NCI-H2227 (cell line): ENCODE measurements around the gene GALNT2.
A peak's percentile ranks its signal among the peaks of the same experiment; 100 is the strongest.

ENCODE experiments used
- DNase-seq: peaks from one replicate; lab custom pipeline; 2025; ENCODE audit not compliant: unreplicated experiment; lab: John Stamatoyannopoulos, UW

GALNT2 gene

DNA sequence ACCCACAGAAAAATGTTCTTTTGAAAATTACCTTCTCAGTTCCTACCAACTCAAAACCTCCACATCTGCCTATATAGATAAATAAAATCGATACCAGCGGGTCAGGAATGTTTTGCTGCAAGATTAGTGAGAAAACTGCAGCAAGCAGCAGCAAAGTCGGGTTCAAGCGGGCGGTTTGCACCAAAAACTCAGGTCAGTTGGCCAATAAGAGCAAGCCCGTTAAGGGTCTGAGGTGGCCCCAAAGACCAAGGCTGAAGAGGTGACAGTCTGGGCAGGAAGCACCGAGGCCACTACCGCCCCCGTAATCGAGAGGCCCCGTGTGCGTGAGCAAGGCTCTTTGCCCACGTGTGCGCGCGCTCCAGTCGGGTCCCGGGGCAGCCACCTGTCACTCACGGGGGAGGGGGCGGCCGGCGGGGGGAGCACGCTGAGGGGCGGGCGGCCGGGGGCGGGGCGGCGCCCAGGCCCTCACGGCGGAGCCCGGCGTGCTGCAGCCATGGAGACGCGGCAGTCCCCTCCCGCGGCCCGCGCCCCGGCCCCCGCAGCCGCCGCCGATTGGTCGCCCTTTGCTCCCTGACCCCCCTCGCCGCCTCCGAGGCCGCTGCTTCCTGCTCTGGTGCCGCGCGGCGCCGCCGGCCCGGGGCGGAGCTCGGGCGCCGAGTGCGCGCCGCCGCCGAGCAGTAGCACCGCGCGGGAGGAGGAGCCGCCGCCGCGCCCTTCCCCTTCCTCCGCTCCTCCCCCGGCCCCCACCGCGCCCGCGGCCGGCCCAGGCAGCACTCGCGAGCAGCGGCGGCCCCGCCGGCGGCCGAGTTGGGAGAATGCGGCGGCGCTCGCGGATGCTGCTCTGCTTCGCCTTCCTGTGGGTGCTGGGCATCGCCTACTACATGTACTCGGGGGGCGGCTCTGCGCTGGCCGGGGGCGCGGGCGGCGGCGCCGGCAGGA is at the start of gene GALNT2:
Gene GALNT2, plus strand, starts transcription at position 773 of the 939 bp plus-strand sequence. Its CDS starts 43 bp downstream, at position 816.
- DNase-seq: peak; percentile 92

DNA sequence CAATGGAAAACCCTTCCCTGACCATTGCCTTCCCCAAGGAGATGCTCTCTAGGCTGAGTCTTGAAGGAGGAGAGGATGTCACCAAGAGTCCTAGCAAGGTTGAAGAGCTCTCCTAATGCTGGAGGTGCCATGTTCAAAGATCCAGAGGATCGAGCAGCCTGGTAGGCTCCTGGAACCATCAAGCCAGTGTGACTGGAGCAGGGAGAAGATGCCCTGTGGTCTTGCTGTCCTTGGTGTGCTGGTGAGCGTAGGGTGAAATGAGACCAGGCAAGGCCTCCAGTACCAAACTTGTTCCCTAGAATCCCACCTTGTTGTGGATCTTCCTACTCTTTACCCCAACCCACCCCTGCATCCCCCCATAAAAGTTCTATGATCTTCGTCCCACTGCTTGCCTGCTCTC is 46.6 kb upstream of the GALNT2 start:
- no peak for DNase-seq

DNA sequence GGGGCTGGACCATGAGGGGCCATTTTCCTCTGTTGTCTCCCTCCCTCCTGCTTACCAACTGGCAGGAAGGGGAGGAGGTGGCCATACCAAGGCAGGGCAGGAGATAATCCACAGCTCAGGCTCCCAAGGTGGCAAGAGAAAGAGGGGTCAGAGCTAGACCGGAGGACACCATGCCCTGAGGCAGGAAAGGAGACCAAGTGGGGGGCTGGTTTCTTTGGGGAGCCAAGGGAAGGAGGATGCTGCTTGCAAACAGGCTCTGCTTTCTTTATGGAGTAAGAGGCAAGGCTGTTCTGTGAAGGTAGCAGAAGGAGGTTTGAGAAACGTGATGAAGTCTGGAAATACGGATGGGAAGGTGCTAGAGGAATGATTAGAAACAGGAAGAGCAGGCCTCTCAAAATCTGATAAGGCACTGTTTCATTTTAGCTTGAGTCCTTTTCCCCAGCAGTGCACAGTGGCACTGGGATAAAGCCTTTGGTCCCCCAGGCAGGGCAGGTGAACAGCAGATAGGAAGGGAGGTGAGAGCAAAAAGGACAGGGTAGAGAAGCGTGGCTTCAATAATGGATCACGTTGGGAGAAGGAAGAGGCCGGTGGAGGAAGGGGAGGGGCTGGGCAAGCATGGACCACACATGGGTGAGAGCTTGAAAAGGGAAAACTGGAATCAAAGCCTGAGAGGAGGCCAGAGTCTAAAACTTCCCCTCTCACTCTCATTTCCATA is 44.2 kb upstream of the GALNT2 start:
- no peak for DNase-seq

DNA sequence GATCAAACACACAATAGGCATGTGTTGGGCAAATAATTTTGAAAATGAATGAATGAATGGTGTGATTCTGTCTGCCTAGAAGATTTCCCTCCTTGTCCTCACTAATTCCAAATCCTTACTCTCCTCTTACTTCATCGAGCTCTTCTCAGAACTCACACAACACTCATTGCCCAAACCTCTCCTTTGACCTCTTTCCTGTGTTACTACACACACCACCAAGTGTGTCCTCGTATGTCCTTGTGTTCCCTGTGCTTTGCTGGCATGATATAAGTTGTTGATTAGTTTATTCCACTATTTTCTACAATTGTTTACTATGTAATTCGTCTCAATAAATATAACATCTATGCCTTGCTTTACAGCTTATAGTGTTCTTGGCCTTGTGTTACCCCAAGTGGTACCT is 41.4 kb upstream of the GALNT2 start:
- DNase-seq: no peak

DNA sequence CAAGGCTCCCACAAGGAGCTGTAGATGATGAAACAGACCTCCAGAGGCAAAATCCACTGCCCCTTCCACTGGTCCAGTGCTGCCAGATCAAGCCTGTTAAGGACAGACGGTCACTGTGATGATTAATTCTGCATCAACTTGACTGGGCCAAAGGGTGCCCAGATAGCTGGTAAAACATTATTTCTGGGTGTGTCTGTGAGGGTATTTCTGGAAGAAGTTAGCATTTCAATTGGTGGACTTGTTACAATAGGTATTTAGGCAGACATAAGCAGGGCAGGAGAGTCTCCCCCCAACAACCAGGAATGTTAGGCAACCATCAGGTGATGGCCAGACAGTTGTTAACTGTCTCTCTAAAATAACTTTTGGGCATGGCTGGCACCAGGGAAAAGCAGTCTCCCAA is 40.9 kb upstream of the GALNT2 start:
- no peak for DNase-seq

DNA sequence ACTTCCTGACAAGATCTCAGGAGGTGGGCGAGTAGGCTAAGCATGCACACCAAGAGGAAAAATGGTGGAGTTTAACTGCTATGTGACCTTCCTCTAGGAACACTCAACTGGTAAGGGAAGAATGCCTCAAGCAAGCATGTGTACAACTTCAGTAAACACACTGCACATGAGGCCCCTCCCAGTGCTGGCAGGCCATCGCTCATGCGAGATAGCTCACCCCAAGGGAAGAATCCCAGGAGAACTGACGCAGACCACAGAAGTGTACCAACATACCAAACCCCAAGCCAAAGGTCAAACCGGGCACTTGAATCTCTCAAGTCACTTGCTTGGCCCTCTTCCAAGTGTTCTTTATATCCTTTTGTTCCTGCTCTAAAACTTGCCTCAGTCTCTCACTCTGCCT is 40.5 kb upstream of the GALNT2 start:
- DNase-seq: no peak

DNA sequence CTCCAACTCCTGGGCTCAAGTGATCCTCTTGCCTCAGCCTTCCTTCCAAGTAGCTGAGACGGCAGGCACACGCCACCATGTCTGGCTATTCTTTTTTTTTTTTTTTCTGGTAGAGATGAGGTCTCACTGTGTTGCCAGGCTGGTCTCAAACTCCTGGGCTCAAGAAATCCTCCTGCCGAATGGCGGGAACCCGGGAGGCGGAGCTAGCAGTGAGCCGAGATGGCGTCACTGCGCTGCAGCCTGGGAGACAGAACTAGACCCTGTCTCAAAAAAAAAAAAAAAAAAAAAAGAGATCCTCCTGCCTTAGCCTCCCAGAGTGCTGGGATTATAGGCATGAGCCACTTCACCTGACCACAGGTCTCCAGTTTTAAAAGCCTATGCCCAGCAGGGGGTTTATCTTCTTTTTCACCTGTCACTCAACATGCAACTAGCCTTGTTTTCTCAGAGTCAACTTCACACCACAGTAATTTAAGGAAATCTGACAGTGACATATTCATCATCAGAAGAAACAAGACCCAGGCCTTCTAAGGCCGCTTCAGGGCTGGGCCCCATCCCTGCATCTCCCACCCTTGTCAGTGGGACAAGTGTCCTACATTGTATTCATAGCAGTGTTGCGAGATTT is 38.3 kb upstream of the GALNT2 start:
- no peak for DNase-seq

DNA sequence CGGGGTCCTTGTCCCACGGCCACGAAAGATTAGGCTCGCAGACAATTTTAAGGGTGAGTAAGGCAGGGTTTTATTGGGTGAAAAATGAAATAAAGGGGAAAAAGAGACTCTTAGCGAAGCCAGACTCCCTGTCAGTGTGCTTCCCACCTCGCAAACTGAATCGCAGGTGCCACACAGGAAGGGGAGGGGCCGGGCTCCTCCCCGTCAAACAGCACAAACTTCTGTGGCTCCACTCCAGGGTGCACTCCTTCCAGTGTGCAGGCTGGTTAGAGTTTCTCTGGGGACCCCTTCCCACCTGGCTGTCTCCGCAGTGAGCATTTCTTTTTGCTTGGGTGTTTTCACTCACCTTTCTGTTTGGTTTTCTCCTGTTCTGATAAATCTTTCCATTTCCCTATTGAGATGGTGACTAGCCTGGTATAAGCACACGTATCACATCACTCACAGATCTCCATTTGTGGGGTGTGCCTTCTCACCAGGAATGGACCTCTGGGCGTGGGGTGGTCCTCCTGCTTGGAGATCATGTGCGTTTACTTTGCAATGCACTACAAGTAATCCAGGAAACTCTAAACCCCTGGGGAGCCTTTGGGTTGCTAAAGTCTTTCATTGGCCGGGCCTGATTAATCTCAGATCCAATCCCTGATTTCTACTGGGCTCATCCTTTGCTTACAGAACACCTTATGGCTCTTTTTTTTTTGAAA is 37.6 kb upstream of the GALNT2 start:
- no peak for DNase-seq

DNA sequence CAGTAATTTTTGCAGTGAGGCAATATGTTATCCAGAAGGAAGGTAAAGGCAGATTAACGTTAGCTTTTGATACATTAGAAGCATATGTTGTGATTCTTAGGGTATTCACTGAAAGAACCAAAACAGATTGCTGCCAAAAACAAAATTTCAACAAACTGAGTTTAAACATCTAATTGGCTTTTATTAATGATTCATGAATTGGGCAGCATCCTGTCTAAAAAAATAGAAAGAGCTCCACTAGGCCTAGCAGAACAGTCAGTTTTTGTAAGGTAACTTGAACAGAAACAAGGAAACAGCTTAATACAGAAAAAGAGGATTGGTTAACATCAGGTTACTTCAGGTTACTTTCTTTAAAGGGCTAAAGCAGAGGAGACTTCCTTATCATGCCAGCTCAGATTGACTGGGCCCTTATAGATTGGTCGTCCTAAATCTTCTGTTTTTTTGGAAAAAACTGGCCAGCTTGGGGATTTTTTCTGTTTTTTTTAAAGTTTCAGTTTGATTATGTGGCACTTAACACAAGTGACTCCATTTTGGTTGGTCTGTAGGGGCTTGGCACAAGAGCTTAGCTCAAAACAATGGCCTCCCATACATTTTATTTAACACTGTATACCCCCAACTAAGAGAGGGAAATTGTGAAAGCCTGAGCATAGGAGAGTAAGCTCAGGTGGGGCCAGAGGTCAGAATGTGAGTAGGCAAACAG is 36.8 kb upstream of the GALNT2 start:
- DNase-seq: no peak

DNA sequence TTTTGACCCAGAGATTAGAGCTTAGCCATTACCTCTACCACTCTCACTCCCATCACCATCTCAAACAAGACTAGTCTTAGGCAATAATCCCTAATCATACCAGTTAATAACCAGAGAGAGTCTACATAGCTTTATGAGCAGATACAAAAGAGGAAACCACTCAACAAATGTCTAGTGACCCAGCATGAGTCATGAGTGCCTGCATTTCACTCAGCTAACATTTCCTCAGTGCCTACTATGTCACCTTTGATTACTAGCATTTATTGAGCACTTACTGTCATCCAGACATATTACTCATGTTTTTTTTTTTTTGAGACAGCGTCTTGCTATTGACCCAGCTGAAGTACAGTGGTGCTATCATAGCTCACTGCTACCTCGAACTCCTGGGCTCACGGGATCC is 35.9 kb upstream of the GALNT2 start:
- DNase-seq: no peak

DNA sequence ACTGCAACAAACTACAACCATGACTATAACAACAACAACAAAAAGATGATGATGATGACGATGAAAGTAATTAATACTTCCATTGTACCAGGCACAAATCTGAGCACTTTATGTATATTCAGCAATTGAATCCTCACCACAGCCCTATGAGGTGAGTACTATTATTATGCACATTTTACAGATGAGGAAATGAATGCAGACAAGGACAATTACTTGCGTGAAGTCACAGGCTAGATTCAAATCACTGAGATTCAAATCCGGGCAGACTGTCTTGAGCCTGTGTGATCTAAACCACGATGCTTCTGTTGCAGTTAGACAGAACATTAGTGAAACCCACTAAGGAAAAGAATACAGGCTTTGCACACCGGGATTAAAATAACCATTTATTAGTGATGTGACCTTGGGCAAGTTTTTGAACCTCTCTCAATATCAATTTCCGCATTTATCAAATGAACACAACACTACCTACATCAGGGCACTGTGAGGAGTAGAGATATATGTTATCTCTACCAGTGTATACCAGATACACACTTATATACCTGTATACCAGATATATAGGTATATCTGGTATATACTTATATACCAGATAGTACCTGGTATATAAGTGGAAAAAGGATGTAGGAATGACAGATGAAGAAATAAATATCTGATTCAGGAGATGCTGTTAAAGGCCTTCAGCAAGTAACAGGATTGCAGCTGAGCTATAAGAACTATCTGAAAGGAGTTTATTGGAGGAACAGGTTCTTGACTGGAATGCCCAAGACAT is 34.3 kb upstream of the GALNT2 start:
- no peak for DNase-seq

DNA sequence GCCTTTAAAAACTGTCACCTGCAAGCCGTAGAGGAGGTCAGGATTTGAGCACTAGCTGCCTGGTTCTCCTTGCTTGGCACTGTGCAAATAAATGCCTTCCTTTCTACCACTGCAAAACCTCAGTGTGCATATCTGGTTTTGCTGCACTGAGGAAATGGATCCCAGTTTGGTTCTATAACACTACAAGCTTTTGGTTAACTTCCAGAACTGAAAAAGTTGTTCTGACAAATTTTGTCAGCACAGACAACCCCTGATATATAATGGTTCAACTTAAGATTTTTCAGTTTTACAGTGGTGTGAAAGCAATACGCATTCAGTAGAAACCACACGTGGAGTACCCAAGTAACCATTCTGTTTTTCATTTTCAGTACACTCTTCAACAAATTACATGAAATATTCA is 29.8 kb upstream of the GALNT2 start:
- DNase-seq: no peak

DNA sequence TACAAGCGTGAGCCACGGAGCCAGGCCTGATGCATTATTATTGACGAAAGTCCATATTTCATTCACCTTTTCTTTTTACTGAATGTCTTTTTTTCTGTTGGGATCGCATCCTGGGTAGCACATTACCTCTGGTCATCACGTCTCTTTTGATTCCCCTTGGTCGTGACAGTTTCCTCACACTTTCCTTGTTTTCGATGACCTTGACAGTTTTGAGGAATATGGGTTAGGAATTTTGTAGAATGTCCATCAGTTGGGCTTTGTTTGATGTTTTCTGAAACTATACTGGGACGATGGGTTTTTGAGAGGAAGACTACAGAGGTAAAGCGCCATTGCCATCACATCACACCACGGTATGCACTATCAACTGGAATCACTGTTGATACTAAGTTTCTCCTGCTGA is 26.6 kb upstream of the GALNT2 start:
- DNase-seq: no peak

DNA sequence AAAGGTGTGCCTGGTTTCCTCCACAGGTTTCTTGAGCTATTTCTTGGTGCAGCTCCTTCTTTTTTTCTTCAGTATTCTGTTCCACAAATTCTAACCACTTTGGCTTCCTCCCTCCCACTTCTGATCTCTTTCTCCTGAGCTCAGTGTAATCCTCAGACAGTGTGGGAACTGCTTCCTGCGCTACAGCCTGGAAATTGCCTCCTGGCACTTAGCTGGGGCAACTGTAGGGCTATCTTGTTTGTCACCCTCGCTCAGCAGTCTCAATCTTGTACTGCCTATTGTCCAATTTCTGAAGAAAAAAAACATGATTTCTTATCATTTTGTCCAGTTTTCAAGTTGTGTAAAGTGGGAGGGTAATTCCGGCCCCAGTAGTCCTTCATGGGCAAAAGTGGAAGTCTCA is 24.0 kb upstream of the GALNT2 start:
- DNase-seq: no peak

DNA sequence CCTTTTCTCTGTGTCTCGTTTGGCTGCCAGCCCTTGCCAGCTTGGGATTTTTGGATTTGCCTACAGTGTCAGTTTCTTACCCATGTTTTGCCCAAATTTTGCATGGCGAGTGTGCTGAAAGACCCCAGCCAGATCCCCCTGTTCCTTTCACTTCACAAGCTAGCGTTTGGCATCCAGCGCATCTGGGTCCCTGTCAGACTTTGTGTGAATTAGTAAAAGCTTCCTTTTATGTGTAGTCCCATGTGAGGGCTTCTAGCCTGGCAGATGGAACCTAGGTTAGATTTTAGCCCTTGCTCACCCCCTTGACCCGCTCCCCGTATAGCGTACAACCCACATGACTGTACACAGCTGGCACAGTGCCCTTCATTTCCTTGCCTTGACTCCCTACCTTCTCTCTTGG is 22.3 kb upstream of the GALNT2 start:
- DNase-seq: no peak

DNA sequence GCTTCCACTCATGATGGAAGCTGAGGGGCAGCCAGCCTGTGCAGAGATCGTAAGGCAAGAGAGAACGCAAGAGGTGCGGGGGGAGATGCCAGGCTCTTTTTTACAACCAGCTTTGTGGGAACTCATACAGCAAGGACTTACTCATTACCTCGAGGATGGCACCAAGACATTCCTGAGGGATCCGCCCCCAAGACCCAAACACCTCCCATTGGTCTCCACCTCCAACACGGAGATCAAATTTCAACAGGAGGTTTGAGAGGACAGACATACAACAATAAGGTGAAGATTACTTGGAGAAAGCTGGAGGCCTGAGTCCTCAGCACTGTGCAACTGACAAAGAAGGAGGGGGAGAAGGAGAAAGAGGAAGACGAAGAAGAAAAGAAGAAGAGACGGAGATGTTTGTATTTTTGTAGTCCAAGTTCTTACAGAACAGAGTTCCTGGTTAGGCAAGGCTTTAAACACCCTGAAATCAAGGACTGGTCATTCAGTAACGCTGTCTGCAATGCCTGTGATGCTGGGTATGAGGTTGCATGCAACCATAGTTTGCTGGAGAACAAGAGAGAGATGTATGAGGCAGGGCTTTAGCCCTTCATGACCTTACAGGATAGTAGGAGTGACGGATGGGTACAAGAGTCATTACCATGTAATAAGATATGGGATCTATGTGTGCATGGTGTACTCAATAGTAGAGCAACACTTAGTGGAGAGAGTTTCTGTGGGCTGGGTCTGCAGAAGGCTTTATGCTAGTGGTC is 19.7 kb upstream of the GALNT2 start:
- DNase-seq: no peak

DNA sequence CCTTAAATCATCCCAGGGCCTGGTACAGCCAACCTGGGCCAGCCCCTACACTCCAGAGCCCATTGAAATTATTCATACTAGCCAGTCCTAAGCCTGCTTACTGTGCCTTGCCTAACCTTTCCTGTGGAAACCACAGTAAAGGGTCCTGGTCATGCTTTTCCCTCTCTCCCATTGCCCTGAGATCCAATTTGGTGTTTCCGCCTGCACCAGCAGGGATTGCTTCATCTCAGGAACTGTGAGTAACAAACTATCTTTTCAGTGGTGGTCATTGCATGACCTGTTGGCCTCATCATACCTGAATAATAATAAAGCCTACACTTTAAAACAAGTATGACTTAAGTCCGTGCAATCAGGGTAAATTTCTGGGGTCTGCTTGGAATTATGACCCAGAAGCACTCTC is 18.7 kb upstream of the GALNT2 start:
- DNase-seq: no peak

DNA sequence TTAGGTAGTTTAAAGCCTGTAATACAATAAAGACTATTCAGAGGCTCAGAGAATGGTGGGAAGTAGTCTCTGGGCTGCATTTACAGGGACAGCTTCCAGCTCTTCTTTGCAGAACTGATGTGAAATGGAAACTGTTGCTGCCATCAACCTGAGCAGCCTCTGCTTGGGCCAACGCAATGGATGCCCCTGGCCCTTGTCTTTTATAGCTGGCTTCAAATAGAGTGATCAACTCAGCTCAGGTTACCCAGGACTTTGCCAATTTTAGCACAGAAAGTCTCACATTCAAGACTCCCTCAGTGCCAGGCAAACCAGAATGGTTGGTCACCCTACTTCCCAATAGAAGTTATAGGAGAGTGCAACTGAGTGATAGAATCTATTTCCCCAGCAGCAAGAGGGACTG is 18.1 kb upstream of the GALNT2 start:
- DNase-seq: no peak

DNA sequence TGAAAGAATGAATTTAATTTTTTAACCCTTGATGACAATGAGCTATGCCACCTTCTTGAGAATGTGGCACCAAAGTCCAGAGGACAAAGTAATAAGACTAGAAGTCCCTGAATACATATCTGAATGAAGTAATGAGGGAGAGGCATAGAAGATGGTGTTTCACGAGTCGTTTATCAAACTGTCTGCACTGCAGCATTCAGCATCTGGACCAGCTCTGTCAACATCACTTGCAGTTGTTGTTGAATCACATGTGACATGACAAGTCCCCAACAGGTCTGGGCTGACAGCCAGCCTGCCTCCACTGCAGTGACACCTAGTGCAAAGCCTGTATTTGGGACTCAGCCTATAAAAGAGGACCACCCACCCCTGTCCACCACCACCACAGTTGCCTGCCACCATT is 17.3 kb upstream of the GALNT2 start:
- no peak for DNase-seq
